ENCODE data around the gene DZIP1L. TPM values are rescaled to one million over a fixed set of nuclear protein-coding genes. Genes with fewer than 3 reads are reported as not detected.

The DZIP1L gene
- total RNA-seq, 1 experiment from 2014 or later, result 11.1 TPM

GRCh38 chr3:138068579-138069174, 46.7 kb downstream of the DZIP1L start:
- no peaks in the 10 kb centered on the region; the same call in 1 of the 2 replicates for H3K36me3 ChIP-seq (ENCODE audit: control insufficient read depth, insufficient read depth, low read length)
- TF ChIP-seq CTCF (IDR thresholded peaks at IDR 0.05), result peak; percentile 99
- no peak for TF ChIP-seq POLR2AphosphoS5 (IDR thresholded peaks at IDR 0.05; ENCODE audit: low read depth, low read length)
- ChIA-PET POLR2A (no interaction called here), CTCF (interaction anchor here (1.1 to 1.2 kb wide), 2 partner anchors 49 to 50 kb away, joined by 3 to 7 read pairs; no protein-coding TSS in a partner anchor)
- intact Hi-C loops (cut with micrococcal nuclease; ENCODE audit: unreplicated experiment) (loop anchor here (1.0 kb wide), 1 partner anchor 51 kb away; no protein-coding TSS in a partner anchor), in situ Hi-C loops (cut with HindIII; ENCODE audit: low pct_unique_long_range_greater_than_20kb, low sequenced_read_pairs) (no loop called here)
- no TSS peak for BruUV-seq (replicated peaks)
- ATAC-seq, result peak; percentile 97
- no peaks in the 10 kb centered on the region for H3K27me3 ChIP-seq (ENCODE audit: control insufficient read depth, insufficient read depth, low read length)
- DNase-seq (ENCODE audit: low read depth, low spot score), result peak; percentile 78
- no peak overlapping the region for H3K4me3 ChIP-seq (ENCODE audit: low read depth in 2 of 2, low read length in 2 of 2)
- no peaks in the 10 kb centered on the region for H3K9me3 ChIP-seq (ENCODE audit: control insufficient read depth, insufficient read depth, low read depth, low read length)
- H3K4me1 ChIP-seq (ENCODE audit: control insufficient read depth, insufficient read depth, low read length), result peaks cover 4% of the 10 kb centered on the region
- no peak overlapping the region for H3K27ac ChIP-seq (ENCODE audit: low read length)

- ChIA-PET CTCF (interaction anchor here (0.6 to 0.8 kb wide), 2 partner anchors 110 to 1170 kb away, joined by 3 to 4 read pairs; no protein-coding TSS in a partner anchor), POLR2A (no interaction called here)
- no TSS peak for BruUV-seq (replicated peaks)
- H3K27ac ChIP-seq (ENCODE audit: low read length), result no peak overlapping the region
- TF ChIP-seq REST (IDR thresholded peaks at IDR 0.05; ENCODE audit: insufficient read depth in 1 of 2, low read depth in 2 of 2, low read length in 1 of 2) (no peak), SIN3A (IDR thresholded peaks at IDR 0.05; ENCODE audit: borderline replicate concordance, insufficient read depth, low read depth, low read length) (no peak), CTCF (IDR thresholded peaks at IDR 0.05) (no peak), POLR2AphosphoS5 (IDR thresholded peaks at IDR 0.05; ENCODE audit: low read depth, low read length) (no peak), TCF7L2 (IDR thresholded peaks at IDR 0.05; ENCODE audit: low read depth, low read length) (no peak)
- no peak overlapping the region for H3K4me3 ChIP-seq (ENCODE audit: low read depth in 2 of 2, low read length in 2 of 2)
- 0 out of 2 replicates have a peak, but pooled peaks have one; percentile 22 for ATAC-seq
- in situ Hi-C loops (cut with HindIII; ENCODE audit: low pct_unique_long_range_greater_than_20kb, low sequenced_read_pairs), result no loop called here
- H3K9me3 ChIP-seq (ENCODE audit: control insufficient read depth, insufficient read depth, low read depth, low read length), result no peaks in the 10 kb centered on the region
- no peak for DNase-seq (ENCODE audit: low read depth, low spot score)
- H3K27me3 ChIP-seq (ENCODE audit: control insufficient read depth, insufficient read depth, low read length), result no peaks in the 10 kb centered on the region
- peaks cover 4% of the 10 kb centered on the region for H3K4me1 ChIP-seq (ENCODE audit: control insufficient read depth, insufficient read depth, low read length)
- intact Hi-C loops (cut with micrococcal nuclease; ENCODE audit: unreplicated experiment), result loop anchor here (1.0 kb wide), 1 partner anchor 51 kb away; no protein-coding TSS in a partner anchor
- H3K36me3 ChIP-seq (ENCODE audit: control insufficient read depth, insufficient read depth, low read length), result no peaks in the 10 kb centered on the region; the same call in 1 of the 2 replicates
Measured at GRCh38 chr3:138068046-138068445, 47.4 kb downstream of the DZIP1L start.

All from Panc1 (cell line).